ENCODE data around the gene PLEKHH1.

The PLEKHH1 gene

GRCh38 chr14:67532998-67533753 lies at the start of gene PLEKHH1:
Gene PLEKHH1 (plus strand): TSS chr14:67533290. CDS start chr14:67541868, 8,578 bp downstream.
- Histone ChIP-seq H3K36me3 (ENCODE audit: control insufficient read depth, low read length) (no peaks in the 10 kb centered on the region), H4K20me1 (ENCODE audit: control insufficient read depth, insufficient read depth, low read depth, low read length) (no peaks in the 10 kb centered on the region), H3K9me3 (ENCODE audit: control insufficient read depth, insufficient read depth, low read length) (no peaks in the 10 kb centered on the region), H3K4me1 (ENCODE audit: control insufficient read depth, low read length) (peaks cover 14% of the 10 kb centered on the region), H3F3A (ENCODE audit: control insufficient read depth, insufficient read depth) (no peaks in the 10 kb centered on the region), H3K4me2 (ENCODE audit: low read length) (peak within 1 kb of the TSS; percentile 72), H3K27ac (ENCODE audit: low read depth, low read length) (no peak within 1 kb of the TSS), H3K4me3 (ENCODE audit: low read length) (peak within 1 kb of the TSS; percentile 65), H3K27me3 (ENCODE audit: control insufficient read depth, low read length) (peaks cover 57% of the 10 kb centered on the region), H3K9me2 (replicated peaks; ENCODE audit: control insufficient read depth, low read length) (no peaks in the 10 kb centered on the region), H3K79me2 (ENCODE audit: control insufficient read depth, low read length) (no peaks in the 10 kb centered on the region)
- no peak for TF ChIP-seq CTCF (IDR thresholded peaks at IDR 0.05; ENCODE audit: low read depth, low read length, poor library complexity, severe bottlenecking)

GRCh38 chr14:67483579-67484285 lies 49.4 kb upstream of the PLEKHH1 start:
- Histone ChIP-seq H3F3A (ENCODE audit: control insufficient read depth, insufficient read depth) (peaks cover 5% of the 10 kb centered on the region; the same call in 1 of the 2 replicates), H3K4me2 (ENCODE audit: low read length) (no peak overlapping the region), H3K36me3 (ENCODE audit: control insufficient read depth, low read length) (no peaks in the 10 kb centered on the region), H3K27ac (ENCODE audit: low read depth, low read length) (no peak overlapping the region), H3K79me2 (ENCODE audit: control insufficient read depth, low read length) (no peaks in the 10 kb centered on the region), H3K4me3 (ENCODE audit: low read length) (no peak overlapping the region), H4K20me1 (ENCODE audit: control insufficient read depth, insufficient read depth, low read depth, low read length) (no peaks in the 10 kb centered on the region), H3K9me2 (replicated peaks; ENCODE audit: control insufficient read depth, low read length) (no peaks in the 10 kb centered on the region), H3K4me1 (ENCODE audit: control insufficient read depth, low read length) (peaks cover 21% of the 10 kb centered on the region), H3K27me3 (ENCODE audit: control insufficient read depth, low read length) (no peaks in the 10 kb centered on the region), H3K9me3 (ENCODE audit: control insufficient read depth, insufficient read depth, low read length) (no peaks in the 10 kb centered on the region)
- TF ChIP-seq CTCF (IDR thresholded peaks at IDR 0.05; ENCODE audit: low read depth, low read length, poor library complexity, severe bottlenecking) (no peak), EZH2phosphoT487 (IDR thresholded peaks at IDR 0.05; ENCODE audit: borderline replicate concordance, low read length) (no peak)

- peaks cover 40% of the 10 kb centered on the region for H3K4me1 ChIP-seq (ENCODE audit: control insufficient read depth, low read length)
- no peaks in the 10 kb centered on the region for H3K9me2 ChIP-seq (replicated peaks; ENCODE audit: control insufficient read depth, low read length)
- H3K27ac ChIP-seq (ENCODE audit: low read depth, low read length) = no peak overlapping the region
- peaks cover 5% of the 10 kb centered on the region; the same call in 1 of the 2 replicates for H3F3A ChIP-seq (ENCODE audit: control insufficient read depth, insufficient read depth)
- no peaks in the 10 kb centered on the region for H4K20me1 ChIP-seq (ENCODE audit: control insufficient read depth, insufficient read depth, low read depth, low read length)
- no peak overlapping the region for H3K4me3 ChIP-seq (ENCODE audit: low read length)
- TF ChIP-seq CTCF (IDR thresholded peaks at IDR 0.05; ENCODE audit: low read depth, low read length, poor library complexity, severe bottlenecking) = no peak
- TF ChIP-seq EZH2phosphoT487 (IDR thresholded peaks at IDR 0.05; ENCODE audit: borderline replicate concordance, low read length) = no peak
- no peak overlapping the region for H3K4me2 ChIP-seq (ENCODE audit: low read length)
- no peaks in the 10 kb centered on the region for H3K36me3 ChIP-seq (ENCODE audit: control insufficient read depth, low read length)
- no peaks in the 10 kb centered on the region for H3K79me2 ChIP-seq (ENCODE audit: control insufficient read depth, low read length)
- H3K27me3 ChIP-seq (ENCODE audit: control insufficient read depth, low read length) = no peaks in the 10 kb centered on the region
- no peaks in the 10 kb centered on the region for H3K9me3 ChIP-seq (ENCODE audit: control insufficient read depth, insufficient read depth, low read length)
Observed at GRCh38 chr14:67485501-67486095, 47.5 kb upstream of the PLEKHH1 start.

Measured in DOHH2 (cell line).